ENCODE results near the gene METTL9. TPM values are rescaled to one million over a fixed set of nuclear protein-coding genes. Genes with fewer than 3 reads are reported as not detected.
"Not testable (repeated sequence)": the region's sequence is repeated elsewhere in the genome, so short reads cannot be mapped to it uniquely, and the experiment has no call there.

Gene METTL9
- total RNA-seq, 5 donors from 2014 or later (not counting 1 experiment from before 2014, with no cell fraction given) = 69.3 to 93.3 (median 75.5) TPM

GRCh38 chr16:21564367-21564766, 35.0 kb upstream of the METTL9 start:
- H3K4me3 ChIP-seq (ENCODE audit: control insufficient read depth in 1 of 2, extremely low read depth in 1 of 2, low read length in 1 of 2); H3K36me3 ChIP-seq (ENCODE audit: control insufficient read depth in 2 of 2, extremely low read depth in 1 of 2, insufficient read depth in 1 of 2, low read length in 1 of 2); H3K4me1 Mint-ChIP-seq; H3K4me3 Mint-ChIP-seq; H3K4me1 ChIP-seq (ENCODE audit: control insufficient read depth in 1 of 2, extremely low read depth in 1 of 2, insufficient read depth in 2 of 2, low read length in 2 of 2); H3K27me3 ChIP-seq (replicated peaks in 1 of 2; ENCODE audit: control insufficient read depth in 2 of 2, extremely low read depth in 1 of 2, insufficient read depth in 2 of 2, low read length in 1 of 2); DNase-seq; H3K27ac ChIP-seq (ENCODE audit: low read length); H3K9me3 Mint-ChIP-seq; ATAC-seq (replicated peaks in 1 of 4); H3K9me3 ChIP-seq; H3K36me3 Mint-ChIP-seq; CTCF ChIA-PET; H3K27me3 Mint-ChIP-seq; H3K27ac Mint-ChIP-seq: not testable (repeated sequence)
- POLR2A ChIA-PET = interaction anchor here in 1 of 2 donors (0.6 kb wide), 1 partner anchor 1507 kb away, joined by 6 read pairs; no protein-coding TSS in a partner anchor
- 40% methylated on average over 1 of the region's 1 CpG for WGBS (ENCODE audit: insufficient coverage)

DNA sequence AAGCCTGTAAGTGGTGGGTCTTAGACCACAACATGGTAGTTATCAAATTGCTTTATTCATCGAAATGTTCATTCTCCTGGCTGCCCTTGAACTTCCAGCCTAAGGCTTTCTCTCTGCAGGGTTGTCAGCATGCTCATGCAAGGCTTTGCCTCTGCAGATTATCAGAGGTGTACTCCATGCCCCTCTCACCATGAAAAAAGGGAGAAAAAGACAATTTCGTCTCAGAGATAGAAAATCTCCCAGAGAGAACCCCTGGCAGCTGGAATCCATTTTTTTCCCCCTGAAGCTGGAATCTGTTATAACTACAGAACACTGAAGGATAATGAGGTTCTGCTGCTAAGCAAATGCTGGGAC, 33.9 kb upstream of the METTL9 start:
- Mint-ChIP-seq H3K9me3 (no peaks in the 10 kb centered on the region), H3K27ac (no peak overlapping the region), H3K27me3 (peaks cover 0 to 5% of the 10 kb centered on the region in 2 donors), H3K36me3 (no peaks in the 10 kb centered on the region), H3K4me1 (peaks cover 0 to 7% (median 0%) of the 10 kb centered on the region in 3 donors), H3K4me3 (no peak overlapping the region)
- ChIA-PET POLR2A (interaction anchor here in 1 of 2 donors (0.7 kb wide), 1 partner anchor 53 kb away, joined by 3 read pairs; no protein-coding TSS in a partner anchor), CTCF (interaction anchor here in 1 of 2 donors (0.6 kb wide), 1 partner anchor 838 kb away, joined by 6 read pairs; no protein-coding TSS in a partner anchor)
- peaks cover 0 to 10% of the 10 kb centered on the region in 2 experiments for H3K27me3 ChIP-seq (replicated peaks in 1 of 2; ENCODE audit: control insufficient read depth in 2 of 2, extremely low read depth in 1 of 2, insufficient read depth in 2 of 2, low read length in 1 of 2)
- no peaks in the 10 kb centered on the region for H3K36me3 ChIP-seq (ENCODE audit: control insufficient read depth in 2 of 2, extremely low read depth in 1 of 2, insufficient read depth in 1 of 2, low read length in 1 of 2)
- WGBS (ENCODE audit: insufficient coverage) = 89% methylated on average over 1 of the region's 2 CpGs
- no peaks in the 10 kb centered on the region for H3K9me3 ChIP-seq
- H3K27ac ChIP-seq (ENCODE audit: low read length) = no peak overlapping the region
- H3K4me1 ChIP-seq (ENCODE audit: control insufficient read depth in 1 of 2, extremely low read depth in 1 of 2, insufficient read depth in 2 of 2, low read length in 2 of 2) = peaks cover 0 to 5% of the 10 kb centered on the region in 2 experiments
- H3K4me3 ChIP-seq (ENCODE audit: control insufficient read depth in 1 of 2, extremely low read depth in 1 of 2, low read length in 1 of 2) = no peak overlapping the region
- DNase-seq (no peak), ATAC-seq (replicated peaks in 1 of 4) (no peak)

GRCh38 chr16:21565861-21566669, 33.3 kb upstream of the METTL9 start:
- no peak overlapping the region for H3K4me3 Mint-ChIP-seq
- H3K4me1 ChIP-seq (ENCODE audit: control insufficient read depth in 1 of 2, extremely low read depth in 1 of 2, insufficient read depth in 2 of 2, low read length in 2 of 2) = peaks cover 0 to 5% of the 10 kb centered on the region in 2 experiments
- peak in 1 of 35 experiments; percentile 17 for DNase-seq

DNA sequence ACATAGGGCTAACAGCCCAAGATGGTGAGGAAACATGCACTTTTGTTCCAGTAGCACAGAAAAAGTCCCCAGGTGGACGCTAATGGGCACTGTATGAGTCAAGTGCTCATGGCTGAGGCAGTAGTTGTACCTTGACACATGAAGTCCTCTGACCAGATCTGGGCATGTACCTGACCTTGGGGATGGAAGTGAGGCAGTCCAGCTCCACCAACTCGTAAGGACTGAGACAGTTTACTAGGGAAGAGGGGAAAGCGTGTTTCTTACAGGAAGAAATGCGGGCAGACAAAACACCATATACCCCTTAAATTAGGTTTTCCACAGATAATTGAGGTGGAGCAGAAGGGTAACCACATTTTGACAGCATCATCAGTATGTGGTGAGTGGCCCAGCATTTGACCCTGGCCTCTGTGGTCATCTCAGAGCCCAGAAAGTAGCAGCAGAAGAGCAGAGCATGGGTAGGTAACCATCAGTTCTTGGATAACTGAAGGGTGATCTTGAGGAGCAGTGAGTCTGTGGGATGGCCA, 32.4 kb upstream of the METTL9 start:
- DNase-seq (no peak), ATAC-seq (replicated peaks in 1 of 4) (no peak)
- CTCF ChIA-PET = no interaction called here
- Mint-ChIP-seq H3K27ac (no peak overlapping the region), H3K4me3 (no peak overlapping the region), H3K36me3 (no peaks in the 10 kb centered on the region), H3K27me3 (peaks cover 0 to 7% of the 10 kb centered on the region in 2 donors), H3K9me3 (no peaks in the 10 kb centered on the region), H3K4me1 (peaks cover 0 to 7% (median 0%) of the 10 kb centered on the region in 3 donors)
- H3K4me1 ChIP-seq (ENCODE audit: control insufficient read depth in 1 of 2, extremely low read depth in 1 of 2, insufficient read depth in 2 of 2, low read length in 2 of 2) = peaks cover 0 to 5% of the 10 kb centered on the region in 2 experiments
- no peak overlapping the region for H3K27ac ChIP-seq (ENCODE audit: low read length)
- no peak overlapping the region for H3K4me3 ChIP-seq (ENCODE audit: control insufficient read depth in 1 of 2, extremely low read depth in 1 of 2, low read length in 1 of 2)
- H3K9me3 ChIP-seq = no peaks in the 10 kb centered on the region
- POLR2A ChIA-PET = no interaction called here
- 65% methylated on average over 1 of the region's 4 CpGs for WGBS (ENCODE audit: insufficient coverage)
- H3K27me3 ChIP-seq (replicated peaks in 1 of 2; ENCODE audit: control insufficient read depth in 2 of 2, extremely low read depth in 1 of 2, insufficient read depth in 2 of 2, low read length in 1 of 2) = peaks cover 0 to 11% of the 10 kb centered on the region in 2 experiments
- no peaks in the 10 kb centered on the region for H3K36me3 ChIP-seq (ENCODE audit: control insufficient read depth in 2 of 2, extremely low read depth in 1 of 2, insufficient read depth in 1 of 2, low read length in 1 of 2)

More at GRCh38 chr16:21565861-21566669, 33.3 kb upstream of the METTL9 start:
- Histone ChIP-seq H3K27me3 (replicated peaks in 1 of 2; ENCODE audit: control insufficient read depth in 2 of 2, extremely low read depth in 1 of 2, insufficient read depth in 2 of 2, low read length in 1 of 2) (peaks cover 0 to 11% of the 10 kb centered on the region in 2 experiments), H3K4me3 (ENCODE audit: control insufficient read depth in 1 of 2, extremely low read depth in 1 of 2, low read length in 1 of 2) (no peak overlapping the region), H3K27ac (ENCODE audit: low read length) (no peak overlapping the region), H3K9me3 (no peaks in the 10 kb centered on the region), H3K36me3 (ENCODE audit: control insufficient read depth in 2 of 2, extremely low read depth in 1 of 2, insufficient read depth in 1 of 2, low read length in 1 of 2) (no peaks in the 10 kb centered on the region)
- Mint-ChIP-seq H3K9me3 (no peaks in the 10 kb centered on the region), H3K36me3 (no peaks in the 10 kb centered on the region), H3K27me3 (peaks cover 0 to 7% of the 10 kb centered on the region in 2 donors), H3K27ac (no peak overlapping the region), H3K4me1 (peaks cover 0 to 7% (median 0%) of the 10 kb centered on the region in 3 donors)
- peak in 2 of 4 experiments; percentile 16 to 31 for ATAC-seq (replicated peaks in 1 of 4)
- POLR2A ChIA-PET = interaction anchor here (0.6 to 0.7 kb wide), 3 partner anchors 75 to 394 kb away, joined by 3 to 4 read pairs (median 3); no protein-coding TSS in a partner anchor
- WGBS (ENCODE audit: insufficient coverage) = 69% methylated on average over 12 of the region's 13 CpGs
- CTCF ChIA-PET = no interaction called here

- POLR2A ChIA-PET; H3K27ac Mint-ChIP-seq; H3K4me3 ChIP-seq (ENCODE audit: control insufficient read depth in 1 of 2, extremely low read depth in 1 of 2, low read length in 1 of 2): not testable (repeated sequence)
Measured at GRCh38 chr16:21567496-21567895, 31.9 kb upstream of the METTL9 start.

DNA sequence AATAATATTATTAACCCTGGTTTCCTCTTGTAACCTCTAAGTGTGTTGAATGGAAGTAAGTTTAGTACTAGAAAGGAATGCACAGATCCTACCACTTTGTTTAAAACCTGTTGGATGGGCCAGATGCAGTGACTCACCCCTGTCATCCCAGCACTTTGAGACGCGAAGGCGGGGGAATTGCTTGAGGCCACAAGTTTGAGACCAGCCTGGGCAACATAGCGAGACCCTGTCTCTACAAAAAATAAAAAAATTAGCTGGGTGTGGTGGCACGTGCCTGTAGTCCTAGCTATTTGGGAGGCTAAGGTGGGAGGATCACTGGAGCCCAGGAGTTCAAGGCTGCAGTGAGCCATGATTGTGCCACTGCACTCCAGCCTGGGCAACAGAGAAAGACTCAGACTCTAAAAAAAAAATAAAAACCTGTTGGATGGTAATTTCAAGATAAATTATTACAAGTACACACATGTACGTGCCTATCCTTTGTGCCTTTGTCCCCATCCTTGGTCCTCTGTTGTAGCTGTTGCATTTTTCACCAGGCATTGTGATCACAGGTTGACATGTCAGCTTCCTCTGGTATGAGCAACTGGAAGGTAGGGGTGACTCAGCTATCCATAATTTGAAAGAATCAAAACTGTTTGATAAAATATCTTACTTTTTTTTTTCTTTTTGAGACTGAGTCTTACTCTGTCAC, 30.7 kb upstream of the METTL9 start:
- CTCF ChIA-PET = interaction anchor here in 1 of 2 donors (0.9 kb wide), 1 partner anchor 8 kb away, joined by 3 read pairs; no protein-coding TSS in a partner anchor
- no peak overlapping the region for H3K27ac ChIP-seq (ENCODE audit: low read length)
- no peaks in the 10 kb centered on the region for H3K36me3 ChIP-seq (ENCODE audit: control insufficient read depth in 2 of 2, extremely low read depth in 1 of 2, insufficient read depth in 1 of 2, low read length in 1 of 2)
- no peak overlapping the region for H3K4me3 ChIP-seq (ENCODE audit: control insufficient read depth in 1 of 2, extremely low read depth in 1 of 2, low read length in 1 of 2)
- H3K4me1 ChIP-seq (ENCODE audit: control insufficient read depth in 1 of 2, extremely low read depth in 1 of 2, insufficient read depth in 2 of 2, low read length in 2 of 2) = peaks cover 0 to 5% of the 10 kb centered on the region in 2 experiments
- Mint-ChIP-seq H3K4me3 (no peak overlapping the region), H3K4me1 (peaks cover 0 to 7% (median 0%) of the 10 kb centered on the region in 3 donors), H3K27ac (no peak overlapping the region), H3K27me3 (peaks cover 0 to 7% of the 10 kb centered on the region in 2 donors), H3K9me3 (no peaks in the 10 kb centered on the region), H3K36me3 (no peaks in the 10 kb centered on the region)
- POLR2A ChIA-PET = interaction anchor here in 1 of 2 donors (0.7 kb wide), 1 partner anchor 1072 kb away, joined by 4 read pairs; no protein-coding TSS in a partner anchor
- no peak for DNase-seq
- 92% methylated on average over 5 of the region's 6 CpGs for WGBS (ENCODE audit: insufficient coverage)
- no peak for ATAC-seq (replicated peaks in 1 of 4)
- H3K9me3 ChIP-seq = no peaks in the 10 kb centered on the region
- H3K27me3 ChIP-seq (replicated peaks in 1 of 2; ENCODE audit: control insufficient read depth in 2 of 2, extremely low read depth in 1 of 2, insufficient read depth in 2 of 2, low read length in 1 of 2) = peaks cover 0 to 15% of the 10 kb centered on the region in 2 experiments

More at GRCh38 chr16:21567496-21567895, 31.9 kb upstream of the METTL9 start:
- not testable (repeated sequence) for DNase-seq; H3K4me3 Mint-ChIP-seq; H3K36me3 Mint-ChIP-seq; H3K4me1 ChIP-seq (ENCODE audit: control insufficient read depth in 1 of 2, extremely low read depth in 1 of 2, insufficient read depth in 2 of 2, low read length in 2 of 2); ATAC-seq (replicated peaks in 1 of 4); H3K27ac ChIP-seq (ENCODE audit: low read length); H3K9me3 ChIP-seq; H3K36me3 ChIP-seq (ENCODE audit: control insufficient read depth in 2 of 2, extremely low read depth in 1 of 2, insufficient read depth in 1 of 2, low read length in 1 of 2); H3K27me3 Mint-ChIP-seq; H3K4me1 Mint-ChIP-seq; H3K9me3 Mint-ChIP-seq
- CTCF ChIA-PET = interaction anchor here in 1 of 2 donors (0.5 kb wide), 1 partner anchor 39 kb away, joined by 3 read pairs; no protein-coding TSS in a partner anchor
- no CpG with 5 or more reads among the region's 4 CpGs for WGBS (ENCODE audit: insufficient coverage)
- peaks cover 0 to 11% of the 10 kb centered on the region in 2 experiments for H3K27me3 ChIP-seq (replicated peaks in 1 of 2; ENCODE audit: control insufficient read depth in 2 of 2, extremely low read depth in 1 of 2, insufficient read depth in 2 of 2, low read length in 1 of 2)
